Breast epithelium (tissue), 3 donors: ENCODE results near the gene CDC42EP4.

Source experiments
- POLR2A ChIP-seq: fragments of 450-650 bp; IDR thresholded peaks from one replicate; pipeline ENCODE4 v1.6.1; 2016; ENCODE audit warnings: antibody characterized with exemption, mild to moderate bottlenecking, moderate library complexity
- POLR2AphosphoS5 ChIP-seq, 3 donors: sonication (generic); formaldehyde crosslinking; IDR thresholded peaks; one replicate each; pipeline ENCODE4 v1.6.1; 2017; ENCODE audit warnings: antibody characterized with exemption in 3 of 3
- TF ChIP-seq, protein P1 (sequence below), 3 donors: fragments of 450-650 bp; IDR thresholded peaks; one replicate each; pipeline ENCODE4 v1.5.1; 2016 to 2017; ENCODE audit warnings: antibody characterized with exemption in 3 of 3, mild to moderate bottlenecking in 3 of 3, moderate library complexity in 3 of 3

DNA sequence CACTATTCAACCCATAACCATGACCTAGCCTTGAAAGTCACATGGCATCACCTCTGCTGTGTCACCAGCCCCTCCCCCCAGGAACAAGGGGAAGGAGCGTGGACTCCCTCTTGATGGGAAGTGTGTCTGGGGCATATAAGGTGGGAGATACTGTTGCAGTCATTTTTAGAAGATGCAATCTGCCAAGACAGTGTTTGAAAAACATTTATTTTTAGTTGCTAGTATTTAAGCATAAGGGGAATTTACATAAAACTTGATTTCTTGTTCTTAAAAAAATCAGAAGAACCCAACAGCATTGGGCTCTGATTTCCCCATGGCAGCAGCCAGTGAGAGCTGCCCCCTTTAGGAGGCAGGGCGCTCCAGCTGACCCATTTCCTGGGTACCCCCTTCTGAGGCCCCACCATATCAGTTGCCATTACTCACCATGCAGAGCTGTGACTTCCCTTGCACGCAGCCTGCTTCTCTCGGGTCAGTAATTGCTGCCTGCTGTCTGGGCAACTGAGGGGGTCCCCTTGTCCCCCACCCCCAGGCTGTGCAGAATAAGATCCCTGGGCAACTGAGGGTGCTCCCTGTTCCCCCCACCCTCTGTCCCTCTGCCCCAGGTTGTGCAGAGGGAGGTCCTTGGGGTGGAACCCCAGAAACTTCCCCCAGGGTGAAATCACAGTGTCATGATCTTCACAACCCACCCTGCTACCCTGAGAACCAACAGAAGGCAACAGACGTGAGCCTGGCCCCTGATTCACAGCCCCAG lies 11.8 kb upstream of the CDC42EP4 start:
- TF ChIP-seq, protein P1, sequence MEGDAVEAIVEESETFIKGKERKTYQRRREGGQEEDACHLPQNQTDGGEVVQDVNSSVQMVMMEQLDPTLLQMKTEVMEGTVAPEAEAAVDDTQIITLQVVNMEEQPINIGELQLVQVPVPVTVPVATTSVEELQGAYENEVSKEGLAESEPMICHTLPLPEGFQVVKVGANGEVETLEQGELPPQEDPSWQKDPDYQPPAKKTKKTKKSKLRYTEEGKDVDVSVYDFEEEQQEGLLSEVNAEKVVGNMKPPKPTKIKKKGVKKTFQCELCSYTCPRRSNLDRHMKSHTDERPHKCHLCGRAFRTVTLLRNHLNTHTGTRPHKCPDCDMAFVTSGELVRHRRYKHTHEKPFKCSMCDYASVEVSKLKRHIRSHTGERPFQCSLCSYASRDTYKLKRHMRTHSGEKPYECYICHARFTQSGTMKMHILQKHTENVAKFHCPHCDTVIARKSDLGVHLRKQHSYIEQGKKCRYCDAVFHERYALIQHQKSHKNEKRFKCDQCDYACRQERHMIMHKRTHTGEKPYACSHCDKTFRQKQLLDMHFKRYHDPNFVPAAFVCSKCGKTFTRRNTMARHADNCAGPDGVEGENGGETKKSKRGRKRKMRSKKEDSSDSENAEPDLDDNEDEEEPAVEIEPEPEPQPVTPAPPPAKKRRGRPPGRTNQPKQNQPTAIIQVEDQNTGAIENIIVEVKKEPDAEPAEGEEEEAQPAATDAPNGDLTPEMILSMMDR (IDR thresholded peaks at IDR 0.05), result no peak
- TF ChIP-seq POLR2AphosphoS5 (IDR thresholded peaks at IDR 0.05) (no peak), POLR2A (no peak)
